ENCODE data around the gene NDEL1. TPM values are rescaled to one million over a fixed set of nuclear protein-coding genes. Genes with fewer than 3 reads are reported as not detected.

NDEL1 gene
- total RNA-seq, 4 donors from 2014 or later: 58.1 to 67.3 (median 63.4) TPM

DNA sequence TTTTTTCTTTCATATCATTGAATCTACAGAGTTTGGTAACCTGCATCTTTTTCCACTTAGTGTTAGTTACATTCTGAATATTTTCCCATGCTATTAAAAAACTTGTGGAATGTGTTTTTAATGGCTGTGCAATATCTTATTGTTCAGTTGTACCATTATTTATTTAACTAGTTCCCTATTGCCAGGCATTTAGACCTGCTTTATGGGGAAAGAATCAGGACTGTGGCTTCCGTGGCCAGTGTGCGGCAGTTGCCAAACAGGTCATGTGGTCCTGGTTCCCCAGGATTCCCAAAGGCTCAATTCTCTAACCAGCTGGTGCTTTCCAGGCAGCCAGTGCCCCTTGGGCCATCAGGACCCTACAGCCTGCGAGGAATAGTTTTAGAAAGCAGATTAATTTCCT is 30.8 kb downstream of the NDEL1 start:
- WGBS, 2 donors (ENCODE audit: low coverage in 1 of 2): 48% methylated on average over 3 of the region's 3 CpGs; no CpG with 5 or more reads in 1 of the 2 donors
- no peaks in the 10 kb centered on the region for H3K9me3 ChIP-seq
- no peak overlapping the region for H3K4me3 ChIP-seq
- no peak overlapping the region for H3K27ac ChIP-seq
- H3K27me3 ChIP-seq: no peaks in the 10 kb centered on the region
- no peak for ATAC-seq
- peaks cover 0 to 70% of the 10 kb centered on the region in 2 donors for H3K36me3 ChIP-seq
- TF ChIP-seq POLR2A (IDR thresholded peaks at IDR 0.05): no peak
- TF ChIP-seq CTCF (IDR thresholded peaks at IDR 0.05): no peak
- no peak for TF ChIP-seq POLR2AphosphoS5 (IDR thresholded peaks at IDR 0.05)
- TF ChIP-seq EP300 (IDR thresholded peaks at IDR 0.05): no peak
- peaks cover 0 to 73% (median 14%) of the 10 kb centered on the region in 3 donors for H3K4me1 ChIP-seq

GRCh38 chr17:8466873-8467272 is 31.2 kb downstream of the NDEL1 start:
- Histone ChIP-seq H3K27me3 (no peaks in the 10 kb centered on the region), H3K36me3 (peaks cover 0 to 70% of the 10 kb centered on the region in 2 donors), H3K4me1 (peaks cover 0 to 75% (median 14%) of the 10 kb centered on the region in 3 donors), H3K9me3 (no peaks in the 10 kb centered on the region), H3K4me3 (no peak overlapping the region), H3K27ac (no peak overlapping the region)
- 89 to 95% methylated on average over 6 to 18 of the region's 21 CpGs for WGBS, 2 donors (ENCODE audit: low coverage in 1 of 2)
- TF ChIP-seq EP300 (IDR thresholded peaks at IDR 0.05) (no peak), POLR2A (IDR thresholded peaks at IDR 0.05) (no peak), POLR2AphosphoS5 (IDR thresholded peaks at IDR 0.05) (no peak)
- ATAC-seq: no peak

GRCh38 chr17:8467527-8467926 is 31.8 kb downstream of the NDEL1 start:
- ATAC-seq: no peak
- no peak overlapping the region for H3K4me3 ChIP-seq
- TF ChIP-seq POLR2AphosphoS5 (IDR thresholded peaks at IDR 0.05) (no peak), POLR2A (IDR thresholded peaks at IDR 0.05) (no peak), CTCF (IDR thresholded peaks at IDR 0.05) (no peak), EP300 (IDR thresholded peaks at IDR 0.05) (no peak)
- no peaks in the 10 kb centered on the region for H3K9me3 ChIP-seq
- peaks cover 0 to 72% (median 14%) of the 10 kb centered on the region in 3 donors for H3K4me1 ChIP-seq
- WGBS, 2 donors (ENCODE audit: low coverage in 1 of 2): 88 to 93% methylated on average over 3 to 16 of the region's 16 CpGs
- no peaks in the 10 kb centered on the region for H3K27me3 ChIP-seq
- H3K36me3 ChIP-seq: peaks cover 0 to 70% of the 10 kb centered on the region in 2 donors
- no peak overlapping the region for H3K27ac ChIP-seq

GRCh38 chr17:8468127-8468526 is 32.4 kb downstream of the NDEL1 start:
- 68 to 72% methylated on average over 9 of the region's 9 CpGs for WGBS, 2 donors (ENCODE audit: low coverage in 1 of 2)
- Histone ChIP-seq H3K4me3 (no peak overlapping the region), H3K9me3 (no peaks in the 10 kb centered on the region), H3K27me3 (no peaks in the 10 kb centered on the region), H3K36me3 (peaks cover 0 to 70% of the 10 kb centered on the region in 2 donors), H3K4me1 (peaks cover 0 to 68% (median 14%) of the 10 kb centered on the region in 3 donors), H3K27ac (no peak overlapping the region)
- no peak for TF ChIP-seq EP300 (IDR thresholded peaks at IDR 0.05)
- no peak for ATAC-seq

- 71 to 86% methylated on average over 1 to 2 of the region's 3 CpGs for WGBS, 2 donors (ENCODE audit: low coverage in 1 of 2)
- H3K27me3 ChIP-seq: no peaks in the 10 kb centered on the region
- no peak for TF ChIP-seq POLR2A (IDR thresholded peaks at IDR 0.05)
- no peak for ATAC-seq
- H3K4me3 ChIP-seq: no peak overlapping the region
- peaks cover 0 to 70% of the 10 kb centered on the region in 2 donors for H3K36me3 ChIP-seq
- H3K27ac ChIP-seq: peak overlapping the region in 1 of 4 donors; percentile 69
- H3K4me1 ChIP-seq: peaks cover 0 to 62% (median 14%) of the 10 kb centered on the region in 3 donors
- H3K9me3 ChIP-seq: no peaks in the 10 kb centered on the region
These were observed 33.3 kb downstream of the NDEL1 start for GRCh38 chr17:8468980-8469379.

DNA sequence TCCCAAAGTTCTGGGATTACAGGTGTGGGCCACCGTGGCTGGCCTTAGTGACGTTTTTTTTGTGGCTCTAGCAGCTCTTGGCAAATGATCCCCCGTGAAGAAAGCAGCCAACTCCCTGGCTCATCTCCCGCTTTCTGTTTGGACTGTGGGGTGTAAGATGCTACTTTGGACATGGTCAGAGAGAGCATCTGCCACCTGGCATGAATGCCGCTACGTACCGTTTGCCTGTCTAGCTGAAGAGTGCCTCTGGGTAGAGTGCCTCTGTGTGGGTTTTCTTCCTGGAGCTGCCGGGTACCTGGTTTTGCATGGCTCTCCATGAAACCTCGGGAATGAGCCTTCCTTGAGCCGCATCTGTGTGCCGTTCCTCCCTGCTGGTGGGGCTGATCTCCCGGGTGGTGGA is 34.3 kb downstream of the NDEL1 start:
- Histone ChIP-seq H3K4me1 (peaks cover 0 to 52% (median 11%) of the 10 kb centered on the region in 3 donors), H3K9me3 (no peaks in the 10 kb centered on the region), H3K4me3 (no peak overlapping the region), H3K36me3 (peaks cover 0 to 70% of the 10 kb centered on the region in 2 donors), H3K27ac (peak overlapping the region in 3 of 4 donors; percentile 35 to 69 (median 55)), H3K27me3 (no peaks in the 10 kb centered on the region)
- 60% methylated on average over 5 of the region's 12 CpGs; no CpG with 5 or more reads in 1 of the 2 donors for WGBS, 2 donors (ENCODE audit: low coverage in 1 of 2)
- no peak for TF ChIP-seq EP300 (IDR thresholded peaks at IDR 0.05)
- no peak for TF ChIP-seq POLR2A (IDR thresholded peaks at IDR 0.05)
- no peak for ATAC-seq

- Histone ChIP-seq H3K4me1 (peaks cover 0 to 46% (median 6%) of the 10 kb centered on the region in 3 donors), H3K9me3 (no peaks in the 10 kb centered on the region), H3K27me3 (no peaks in the 10 kb centered on the region), H3K4me3 (no peak overlapping the region), H3K36me3 (peaks cover 0 to 75% of the 10 kb centered on the region in 2 donors), H3K27ac (peak overlapping the region in 3 of 4 donors; percentile 35 to 69 (median 55))
- TF ChIP-seq POLR2A (IDR thresholded peaks at IDR 0.05) (no peak), CTCF (IDR thresholded peaks at IDR 0.05) (no peak), POLR2AphosphoS5 (IDR thresholded peaks at IDR 0.05) (peak; percentile 12), EP300 (IDR thresholded peaks at IDR 0.05) (no peak)
- ATAC-seq: peak; percentile 22
- WGBS, 2 donors (ENCODE audit: low coverage in 1 of 2): 0% methylated on average over 1 of the region's 20 CpGs; no CpG with 5 or more reads in 1 of the 2 donors
These were observed 34.9 kb downstream of the NDEL1 start for GRCh38 chr17:8470447-8471047.
